BE2C (cell line): ENCODE measurements around the gene STK39.

Experiments used
- DNase-seq: peaks from one replicate; pipeline ENCODE4 v3.0.0-alpha.2; 2020
- H3K27me3 ChIP-seq: fragments of 250-450 bp; sonication (Bioruptor Pico); 2 replicates; pipeline ENCODE4 v1.5.1; 2020; ENCODE audit warnings: mild to moderate bottlenecking
- H3K36me3 ChIP-seq: fragments of 250-450 bp; sonication (Bioruptor Pico); 2 replicates; pipeline ENCODE4 v1.5.1; 2020; ENCODE audit warnings: mild to moderate bottlenecking
- H3K4me1 ChIP-seq: fragments of 250-450 bp; sonication (Bioruptor Pico); 2 replicates; pipeline ENCODE4 v1.5.1; 2020
- H3K4me3 ChIP-seq: 2 replicates; pipeline ENCODE4 v1.5.1; 2011; ENCODE audit warnings: low read depth, low read length
- H3K9me3 ChIP-seq: fragments of 250-450 bp; sonication (Bioruptor Pico); 2 replicates; pipeline ENCODE4 v1.5.1; 2020
- TF ChIP-seq, protein P1 (sequence below): IDR thresholded peaks from 2 replicates; pipeline ENCODE4 v1.5.1; 2012; ENCODE audit warnings: mild to moderate bottlenecking, low read depth, low read length

The STK39 gene

DNA sequence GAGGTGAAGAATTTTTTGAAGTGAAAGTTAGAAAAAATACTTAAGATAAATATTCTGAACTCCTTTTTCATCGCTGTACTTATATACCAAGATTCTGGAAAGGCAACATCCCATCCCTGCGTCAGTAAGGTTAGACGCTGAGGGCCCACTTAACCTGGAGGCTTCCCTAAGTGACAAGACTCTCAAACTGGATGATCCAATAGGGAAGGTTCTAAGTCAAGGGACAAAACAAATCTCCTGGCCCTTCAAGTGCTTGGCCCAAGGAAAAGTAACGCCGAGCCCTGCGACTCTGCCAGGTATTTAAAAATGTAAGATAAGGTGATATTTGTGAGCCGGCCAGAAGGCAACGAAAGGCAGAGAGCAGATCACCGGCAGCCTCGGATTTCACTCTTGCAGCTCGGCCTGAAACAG is 1.3 kb downstream of the STK39 start:
- peak overlapping the region; percentile 55 for H3K4me3 ChIP-seq
- H3K36me3 ChIP-seq, result no peaks in the 10 kb centered on the region
- H3K9me3 ChIP-seq, result no peaks in the 10 kb centered on the region
- H3K27me3 ChIP-seq, result no peaks in the 10 kb centered on the region
- H3K4me1 ChIP-seq, result no peaks in the 10 kb centered on the region
- no peak for DNase-seq
- TF ChIP-seq, protein P1, sequence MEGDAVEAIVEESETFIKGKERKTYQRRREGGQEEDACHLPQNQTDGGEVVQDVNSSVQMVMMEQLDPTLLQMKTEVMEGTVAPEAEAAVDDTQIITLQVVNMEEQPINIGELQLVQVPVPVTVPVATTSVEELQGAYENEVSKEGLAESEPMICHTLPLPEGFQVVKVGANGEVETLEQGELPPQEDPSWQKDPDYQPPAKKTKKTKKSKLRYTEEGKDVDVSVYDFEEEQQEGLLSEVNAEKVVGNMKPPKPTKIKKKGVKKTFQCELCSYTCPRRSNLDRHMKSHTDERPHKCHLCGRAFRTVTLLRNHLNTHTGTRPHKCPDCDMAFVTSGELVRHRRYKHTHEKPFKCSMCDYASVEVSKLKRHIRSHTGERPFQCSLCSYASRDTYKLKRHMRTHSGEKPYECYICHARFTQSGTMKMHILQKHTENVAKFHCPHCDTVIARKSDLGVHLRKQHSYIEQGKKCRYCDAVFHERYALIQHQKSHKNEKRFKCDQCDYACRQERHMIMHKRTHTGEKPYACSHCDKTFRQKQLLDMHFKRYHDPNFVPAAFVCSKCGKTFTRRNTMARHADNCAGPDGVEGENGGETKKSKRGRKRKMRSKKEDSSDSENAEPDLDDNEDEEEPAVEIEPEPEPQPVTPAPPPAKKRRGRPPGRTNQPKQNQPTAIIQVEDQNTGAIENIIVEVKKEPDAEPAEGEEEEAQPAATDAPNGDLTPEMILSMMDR, result no peak

DNA sequence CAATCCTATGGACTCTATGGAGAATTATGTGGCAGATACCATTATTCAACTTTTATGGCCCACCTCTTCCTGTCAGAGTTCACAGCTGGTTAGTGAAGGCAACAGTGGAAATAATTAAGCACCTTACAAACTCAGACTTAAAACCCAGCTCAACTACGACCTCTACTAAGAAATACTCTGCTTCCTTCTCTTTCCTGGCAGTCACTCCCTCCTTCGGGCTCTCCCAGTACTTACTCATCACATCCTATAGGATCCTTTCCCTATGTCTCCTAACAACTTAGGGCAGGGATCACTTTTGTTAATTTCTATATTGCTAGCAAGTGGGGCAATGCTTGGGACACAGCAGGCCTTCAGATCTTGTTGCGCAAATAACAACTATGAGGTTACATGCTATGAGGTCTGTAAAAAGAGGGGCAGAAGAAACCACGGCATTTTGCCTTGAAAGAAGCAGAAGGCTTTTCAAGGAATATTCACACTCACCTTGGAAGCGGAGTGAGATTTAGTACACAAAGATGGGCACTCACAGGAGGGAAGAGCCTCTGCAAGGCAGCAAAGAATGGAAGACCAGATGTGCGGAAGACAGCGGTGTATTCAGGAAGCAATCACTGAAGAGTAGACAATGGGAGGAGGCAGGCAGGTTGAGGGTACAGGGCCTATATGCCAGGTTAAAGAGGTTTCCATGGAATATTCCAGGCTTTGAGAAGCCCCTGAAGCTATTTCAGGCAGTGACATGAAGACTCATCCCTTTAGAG is 2.1 kb downstream of the STK39 start:
- Histone ChIP-seq H3K4me3 (no peak overlapping the region), H3K27me3 (no peaks in the 10 kb centered on the region), H3K36me3 (no peaks in the 10 kb centered on the region), H3K4me1 (no peaks in the 10 kb centered on the region), H3K9me3 (no peaks in the 10 kb centered on the region)
- DNase-seq, result no peak
- TF ChIP-seq, protein P1, result no peak

DNA sequence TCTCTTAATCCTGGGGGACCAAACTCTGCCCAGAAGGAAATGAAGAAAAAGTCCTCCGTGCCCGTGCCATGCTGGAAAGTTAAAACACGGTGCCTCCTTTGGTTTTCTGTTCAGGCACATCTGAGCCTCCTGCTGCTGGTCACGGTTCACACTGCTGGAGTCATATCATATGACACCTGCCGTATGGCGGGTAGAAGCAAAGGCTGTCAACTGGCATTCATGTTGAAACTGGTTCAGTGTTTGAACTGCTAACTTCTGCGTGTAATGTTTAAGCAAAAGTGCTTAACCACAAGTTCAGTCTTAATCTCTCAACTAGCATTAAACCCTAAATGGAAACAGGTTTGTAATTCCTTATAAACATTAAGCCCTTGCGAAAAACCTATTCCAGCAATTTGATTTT is 3.1 kb downstream of the STK39 start:
- no peak for DNase-seq
- Histone ChIP-seq H3K4me1 (no peaks in the 10 kb centered on the region), H3K36me3 (no peaks in the 10 kb centered on the region), H3K27me3 (no peaks in the 10 kb centered on the region), H3K4me3 (no peak overlapping the region), H3K9me3 (no peaks in the 10 kb centered on the region)
- TF ChIP-seq, protein P1, result no peak

DNA sequence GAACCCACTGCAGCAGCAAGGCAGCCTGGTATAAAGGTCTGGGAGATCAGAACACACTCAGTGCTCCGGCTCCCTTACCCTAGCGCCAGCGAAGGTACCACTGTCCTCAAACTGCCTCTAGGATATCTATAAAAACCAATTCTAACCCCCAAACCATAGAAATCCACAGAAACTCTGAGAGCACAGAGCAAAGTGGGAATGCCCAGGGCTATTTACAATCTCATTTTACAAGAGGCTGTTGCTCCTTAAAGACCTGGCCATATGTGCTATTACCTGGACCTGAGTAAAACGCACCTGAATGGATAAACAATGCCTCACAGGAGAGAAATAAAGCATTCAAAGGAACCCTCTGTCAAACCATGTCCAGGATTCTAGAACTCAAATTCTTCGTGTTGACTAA is 4.3 kb downstream of the STK39 start:
- Histone ChIP-seq H3K4me1 (no peaks in the 10 kb centered on the region), H3K9me3 (no peaks in the 10 kb centered on the region), H3K27me3 (no peaks in the 10 kb centered on the region), H3K36me3 (no peaks in the 10 kb centered on the region), H3K4me3 (no peak overlapping the region)
- no peak for DNase-seq
- TF ChIP-seq, protein P1, result no peak

DNA sequence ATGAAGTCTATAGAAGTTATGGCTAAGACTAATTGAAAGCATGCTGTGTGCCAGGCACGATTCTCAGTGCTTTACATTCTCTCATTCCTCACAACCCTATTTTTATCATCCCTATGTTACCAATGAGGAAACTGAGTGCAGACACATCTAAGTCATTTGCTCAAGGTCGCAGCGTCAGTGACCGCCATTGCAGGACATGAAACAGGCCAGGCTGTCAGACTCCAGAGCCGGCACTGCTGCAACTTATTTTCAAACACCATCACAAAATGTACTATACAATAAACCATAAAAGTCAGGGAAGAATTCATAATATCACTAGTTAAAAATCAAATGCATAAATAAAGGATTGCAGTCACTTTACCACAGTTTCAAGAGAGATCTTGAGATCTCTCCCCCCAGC is 5.6 kb downstream of the STK39 start:
- H3K4me3 ChIP-seq, result no peak overlapping the region
- no peaks in the 10 kb centered on the region for H3K9me3 ChIP-seq
- no peaks in the 10 kb centered on the region for H3K36me3 ChIP-seq
- H3K27me3 ChIP-seq, result no peaks in the 10 kb centered on the region
- DNase-seq, result no peak
- H3K4me1 ChIP-seq, result no peaks in the 10 kb centered on the region
- TF ChIP-seq, protein P1, result no peak

DNA sequence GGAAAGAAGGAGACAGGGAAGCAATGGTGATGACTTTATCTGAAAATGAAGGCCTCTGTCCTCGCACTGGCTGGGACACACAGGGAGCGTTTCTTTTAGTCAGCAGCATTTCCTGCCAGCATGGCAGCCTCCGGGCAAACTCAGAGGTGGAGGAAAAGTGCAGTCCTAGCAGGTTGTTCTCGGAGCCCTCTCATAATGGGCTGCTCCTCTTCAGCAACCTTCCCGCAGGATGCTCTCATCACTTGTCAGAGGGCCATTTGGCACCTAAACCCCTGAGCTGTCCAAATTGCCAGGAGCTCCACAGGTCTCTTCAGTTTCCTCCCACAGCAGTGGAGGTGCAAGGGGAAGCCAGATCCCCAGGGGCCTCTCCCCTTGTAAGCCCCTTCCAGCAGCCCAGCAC is 6.2 kb downstream of the STK39 start:
- Histone ChIP-seq H3K4me1 (no peaks in the 10 kb centered on the region), H3K27me3 (no peaks in the 10 kb centered on the region), H3K9me3 (no peaks in the 10 kb centered on the region), H3K4me3 (no peak overlapping the region), H3K36me3 (no peaks in the 10 kb centered on the region)
- no peak for DNase-seq
- TF ChIP-seq, protein P1, result no peak
